Measurements from ENCODE around the gene PTPN14. TPM values are rescaled to one million over a fixed set of nuclear protein-coding genes. Genes with fewer than 3 reads are reported as not detected.
"Not testable (repeated sequence)": the region's sequence is repeated elsewhere in the genome, so short reads cannot be mapped to it uniquely, and the experiment has no call there.

PTPN14 gene
- total RNA-seq, 2 donors from 2014 or later = 17.8 to 22.5 TPM

- no peak for DNase-seq
- intact Hi-C loops (cut with DNase I) = no loop called here
- ATAC-seq = no peak
These were observed 153.9 kb downstream of the PTPN14 start for GRCh38 chr1:214397497-214397896.

- DNase-seq (no peak), ATAC-seq (no peak)
- intact Hi-C loops (cut with DNase I) = no loop called here
These were observed 155.1 kb downstream of the PTPN14 start for GRCh38 chr1:214396330-214396729.

GRCh38 chr1:214394569-214394968 is 156.8 kb downstream of the PTPN14 start:
- intact Hi-C loops (cut with DNase I); DNase-seq: not testable (repeated sequence)
- ATAC-seq = peak in 1 of 2 donors; percentile 80

- DNase-seq (no peak), ATAC-seq (no peak)
- intact Hi-C loops (cut with DNase I) = no loop called here
These were observed 158.3 kb downstream of the PTPN14 start for GRCh38 chr1:214393086-214393485.

- ATAC-seq (no peak), DNase-seq (no peak)
- intact Hi-C loops (cut with DNase I) = no loop called here
These were observed 159.3 kb downstream of the PTPN14 start for GRCh38 chr1:214391873-214392645.

GRCh38 chr1:214389734-214390133 is 161.7 kb downstream of the PTPN14 start:
- intact Hi-C loops (cut with DNase I) = loop anchor here in 1 of 2 donors (10.0 kb wide), 1 partner anchor 195 kb away; no protein-coding TSS in a partner anchor
- no peak for ATAC-seq
- DNase-seq = no peak

GRCh38 chr1:214386747-214387146 is 164.7 kb downstream of the PTPN14 start:
- DNase-seq = no peak
- intact Hi-C loops (cut with DNase I) = loop anchor here in 1 of 2 donors (10.0 kb wide), 1 partner anchor 198 kb away; no protein-coding TSS in a partner anchor
- no peak for ATAC-seq

- intact Hi-C loops (cut with DNase I) = loop anchor here in 1 of 2 donors (10.0 kb wide), 1 partner anchor 198 kb away; no protein-coding TSS in a partner anchor
- DNase-seq (no peak), ATAC-seq (no peak)
These were observed 165.1 kb downstream of the PTPN14 start for GRCh38 chr1:214386333-214386732.

GRCh38 chr1:214385428-214385827 is 166.0 kb downstream of the PTPN14 start:
- ATAC-seq = no peak
- intact Hi-C loops (cut with DNase I) = loop anchor here in 1 of 2 donors (10.0 kb wide), 1 partner anchor 199 kb away; no protein-coding TSS in a partner anchor
- DNase-seq = no peak

- DNase-seq (no peak), ATAC-seq (no peak)
- intact Hi-C loops (cut with DNase I) = loop anchor here in 1 of 2 donors (10.0 kb wide), 1 partner anchor 200 kb away; no protein-coding TSS in a partner anchor
These were observed 166.9 kb downstream of the PTPN14 start for GRCh38 chr1:214384373-214385079.

GRCh38 chr1:214383381-214384372 is 167.7 kb downstream of the PTPN14 start:
- intact Hi-C loops (cut with DNase I) = loop anchor here in 1 of 2 donors (10.0 kb wide), 1 partner anchor 201 kb away; no protein-coding TSS in a partner anchor
- DNase-seq (no peak), ATAC-seq (no peak)

GRCh38 chr1:214380986-214381695 is 170.3 kb downstream of the PTPN14 start:
- intact Hi-C loops (cut with DNase I) = loop anchor here in 1 of 2 donors (10.0 kb wide), 1 partner anchor 204 kb away; no protein-coding TSS in a partner anchor
- ATAC-seq (no peak), DNase-seq (no peak)

GRCh38 chr1:214380396-214380795 is 171.0 kb downstream of the PTPN14 start:
- DNase-seq = no peak
- intact Hi-C loops (cut with DNase I) = loop anchor here in 1 of 2 donors (10.0 kb wide), 1 partner anchor 204 kb away; no protein-coding TSS in a partner anchor
- no peak for ATAC-seq

- ATAC-seq (no peak), DNase-seq (no peak)
- intact Hi-C loops (cut with DNase I) = no loop called here
These were observed 172.0 kb downstream of the PTPN14 start for GRCh38 chr1:214379236-214379970.

GRCh38 chr1:214378492-214378891 is 172.9 kb downstream of the PTPN14 start:
- no peak for DNase-seq
- intact Hi-C loops (cut with DNase I) = no loop called here
- ATAC-seq = no peak

- DNase-seq = no peak
- intact Hi-C loops (cut with DNase I) = no loop called here
- no peak for ATAC-seq
These were observed 173.5 kb downstream of the PTPN14 start for GRCh38 chr1:214377886-214378285.

- no peak for ATAC-seq
- intact Hi-C loops (cut with DNase I) = no loop called here
- DNase-seq = no peak
These were observed 173.9 kb downstream of the PTPN14 start for GRCh38 chr1:214377485-214377884.
